GM06990 (cell line): Measurements from ENCODE around the gene CEP112.

Experiments used
- DNase-seq: peaks from one replicate; pipeline ENCODE4 v3.0.0-alpha.2; 2011; ENCODE audit not compliant: insufficient read length; ENCODE audit errors: extremely low read depth
- H3K27me3 ChIP-seq: replicated peaks from 2 replicates; pipeline ENCODE4 v1.6.0; 2011; ENCODE audit warnings: low read length; ENCODE audit not compliant: control insufficient read depth, insufficient read depth
- H3K36me3 ChIP-seq: 2 replicates; pipeline ENCODE4 v1.5.1; 2011; ENCODE audit warnings: low read length; ENCODE audit not compliant: control insufficient read depth, insufficient read depth
- H3K4me3 ChIP-seq: replicated peaks from 2 replicates; pipeline ENCODE4 v1.5.1; 2011; ENCODE audit warnings: low read depth, mild to moderate bottlenecking, control low read depth, low read length
- CTCF ChIP-seq: IDR thresholded peaks from 2 replicates; pipeline ENCODE4 v1.5.1; 2011; ENCODE audit warnings: low read length, control low read depth, mild to moderate bottlenecking, inconsistent platforms; ENCODE audit not compliant: insufficient read depth, poor library complexity, severe bottlenecking

The CEP112 gene

GRCh38 chr17:66191593-66192377, at the start of gene CEP112:
TSS of gene CEP112 (minus strand) at chr17:66192133.
- no peaks in the 10 kb centered on the region for H3K27me3 ChIP-seq
- DNase-seq = peak; percentile 87
- no peaks in the 10 kb centered on the region for H3K36me3 ChIP-seq
- H3K4me3 ChIP-seq = peak within 1 kb of the TSS; percentile 55
- no peak for TF ChIP-seq CTCF

GRCh38 chr17:66240630-66241029, 48.7 kb upstream of the CEP112 start:
- Histone ChIP-seq H3K4me3 (no peak overlapping the region), H3K27me3 (no peaks in the 10 kb centered on the region), H3K36me3 (no peaks in the 10 kb centered on the region)
- no peak for TF ChIP-seq CTCF
- DNase-seq = no peak

- H3K27me3 ChIP-seq = no peaks in the 10 kb centered on the region
- no peak for TF ChIP-seq CTCF
- no peak for DNase-seq
- H3K4me3 ChIP-seq = no peak overlapping the region
- no peaks in the 10 kb centered on the region for H3K36me3 ChIP-seq
Observed at GRCh38 chr17:66240013-66240412, 48.1 kb upstream of the CEP112 start.

GRCh38 chr17:66235377-66235994, 43.6 kb upstream of the CEP112 start:
- H3K4me3 ChIP-seq = no peak overlapping the region
- no peak for DNase-seq
- TF ChIP-seq CTCF = no peak
- H3K27me3 ChIP-seq = no peaks in the 10 kb centered on the region
- no peaks in the 10 kb centered on the region for H3K36me3 ChIP-seq

GRCh38 chr17:66234611-66235010, 42.7 kb upstream of the CEP112 start:
- no peak for DNase-seq
- H3K36me3 ChIP-seq = no peaks in the 10 kb centered on the region
- TF ChIP-seq CTCF = no peak
- H3K27me3 ChIP-seq = no peaks in the 10 kb centered on the region
- no peak overlapping the region for H3K4me3 ChIP-seq
